Transverse colon (tissue), 4 donors: ENCODE measurements around the gene TBC1D2B. TPM values are rescaled to one million over a fixed set of nuclear protein-coding genes. Genes with fewer than 3 reads are reported as not detected.
"Not testable (repeated sequence)": the region's sequence is repeated elsewhere in the genome, so short reads cannot be mapped to it uniquely, and the experiment has no call there.

Experiments used
- DNase-seq: peaks from one replicate; pipeline ENCODE4 v3.0.0-alpha.2; 2019
- H3K27ac ChIP-seq, 4 donors: fragments of 200-600 bp; sonication (generic); 2 replicates each; pipeline ENCODE4 v1.5.1; 2016 to 2018; ENCODE audit warnings: inconsistent platforms in 4 of 4
- H3K27me3 ChIP-seq: fragments of 200-600 bp; sonication (generic); 2 replicates; pipeline ENCODE4 v1.5.1; 2017; ENCODE audit warnings: inconsistent platforms
- H3K36me3 ChIP-seq, 4 donors: fragments of 200-600 bp; sonication (generic); 2 replicates each; pipeline ENCODE4 v1.5.1; 2017 to 2019; ENCODE audit warnings: inconsistent platforms in 4 of 4
- H3K4me1 ChIP-seq, 4 donors: fragments of 200-600 bp; sonication (generic); 2 replicates each; pipeline ENCODE4 v1.5.1; 2017 to 2020; ENCODE audit warnings: inconsistent platforms in 4 of 4
- H3K4me3 ChIP-seq, 4 donors: fragments of 200-600 bp; sonication (generic); 1 replicate in 1 of 4; 2 replicates in 3 of 4; pipeline versions ENCODE4 v1.5.1 to v1.6.1; 2017 to 2019; ENCODE audit warnings: inconsistent platforms in 4 of 4
- H3K9me3 ChIP-seq, 2 donors: fragments of 200-600 bp; sonication (generic); 2 replicates each; pipeline ENCODE4 v1.5.1; 2017 to 2019; ENCODE audit warnings: inconsistent platforms in 2 of 2
- WGBS, 2 donors: methylation state at CpG; one replicate each; pipeline ENCODE4 v1.1.5; 2018; ENCODE audit warnings: low coverage in 1 of 2; 5-methylcytosine and 5-hydroxymethylcytosine counted together
- in situ Hi-C, 4 donors: fragments of 200-750 bp; cut with MboI; loops; one replicate each; pipeline versions ENCODE4 v1.15.0 to v1.15.1; 2017; ENCODE audit warnings: low sequenced_read_pairs in 3 of 4, low pct_ligation_motif_present in 1 of 4, low pct_unique_long_range_greater_than_20kb in 1 of 4
- intact Hi-C: fragments of 100-400 bp; cut with DNase I; formaldehyde crosslinking; loops from one replicate; pipeline ENCODE4 v1.15.1; 2023; ENCODE audit warnings: low total_unique reads
- total RNA-seq, 4 donors: library from RNA; depleted of rRNA; stranded (reverse); fragments of >200 nt; gene quantifications; one replicate each; pipeline ENCODE4 v1.1.0, GENCODE V29; 2016
- TF ChIP-seq, protein P1 (sequence below), 5 experiments: fragments of 200-600 bp in 3 of 5; fragments of 450-650 bp in 2 of 5; sonication (generic) in 3 of 5; IDR thresholded peaks; 1 replicate in 2 of 5; 2 replicates in 3 of 5; pipeline ENCODE4 v1.5.1; 2016 to 2017; ENCODE audit warnings: antibody characterized with exemption in 5 of 5, inconsistent platforms in 3 of 5, mild to moderate bottlenecking in 2 of 5, moderate library complexity in 1 of 5

The TBC1D2B gene
- total RNA-seq, 4 donors from 2014 or later = 40.4 to 62.6 (median 53.8) TPM

DNA sequence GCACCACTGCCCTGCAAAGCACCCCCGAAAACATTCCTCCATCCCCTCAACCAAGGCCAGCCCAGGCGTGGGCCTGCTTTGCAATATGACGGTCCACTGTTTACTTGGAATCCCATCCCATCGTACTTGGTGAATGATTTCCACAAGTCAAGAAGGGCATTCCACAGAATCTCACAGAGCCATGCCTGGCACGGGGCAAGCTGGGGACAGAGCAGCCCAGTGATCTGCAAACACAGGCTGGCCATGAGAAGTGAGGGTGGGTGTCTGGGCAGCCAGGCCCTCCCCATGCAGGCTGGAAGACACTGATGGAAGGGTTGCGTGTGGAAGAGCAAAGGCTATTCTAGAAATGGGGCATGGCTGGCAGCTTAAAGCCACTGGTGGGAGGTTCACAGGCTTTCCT, 80.3 kb downstream of the TBC1D2B start:
- H3K4me3 ChIP-seq, in situ Hi-C loops, H3K9me3 ChIP-seq, H3K27me3 ChIP-seq, intact Hi-C loops, DNase-seq: not testable (repeated sequence)
- Histone ChIP-seq H3K27ac (peak overlapping the region in 1 of 4 donors; percentile 11), H3K4me1 (peaks cover 2 to 23% (median 18%) of the 10 kb centered on the region in 4 donors), H3K36me3 (peaks cover 0 to 13% (median 0%) of the 10 kb centered on the region in 4 donors)
- 87% methylated on average over 6 of the region's 6 CpGs; no CpG with 5 or more reads in 1 of the 2 donors for WGBS, 2 donors

DNA sequence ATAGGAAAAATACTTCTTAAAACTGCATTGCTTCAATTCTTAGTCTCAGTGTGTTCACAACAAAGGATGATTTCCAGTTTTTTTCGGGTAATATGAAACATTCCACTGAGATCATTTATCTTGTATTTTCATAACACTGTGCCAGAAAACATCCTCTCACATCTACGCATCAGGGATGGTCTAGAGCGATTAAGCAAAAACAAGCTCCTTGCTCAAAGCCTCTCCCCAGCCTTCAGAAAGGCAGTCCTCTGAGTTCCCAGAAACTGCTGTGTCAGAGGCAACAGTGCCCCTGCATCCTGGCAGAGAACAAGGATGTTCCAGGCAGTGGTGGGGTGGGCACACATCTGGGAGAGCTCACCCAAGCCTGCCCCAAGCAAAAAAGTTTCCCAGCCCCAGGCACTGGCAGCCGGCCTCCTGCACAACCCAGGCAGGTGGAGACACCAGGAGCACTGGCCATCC, 80.8 kb downstream of the TBC1D2B start:
- H3K27me3 ChIP-seq, H3K4me3 ChIP-seq, in situ Hi-C loops, DNase-seq, intact Hi-C loops, H3K9me3 ChIP-seq: not testable (repeated sequence)
- 66 to 76% methylated on average over 3 to 4 of the region's 4 CpGs for WGBS, 2 donors
- H3K27ac ChIP-seq = peak overlapping the region in 1 of 4 donors; percentile 21
- peaks cover 0 to 10% (median 0%) of the 10 kb centered on the region in 4 donors for H3K36me3 ChIP-seq
- peaks cover 5 to 28% (median 18%) of the 10 kb centered on the region in 4 donors for H3K4me1 ChIP-seq

DNA sequence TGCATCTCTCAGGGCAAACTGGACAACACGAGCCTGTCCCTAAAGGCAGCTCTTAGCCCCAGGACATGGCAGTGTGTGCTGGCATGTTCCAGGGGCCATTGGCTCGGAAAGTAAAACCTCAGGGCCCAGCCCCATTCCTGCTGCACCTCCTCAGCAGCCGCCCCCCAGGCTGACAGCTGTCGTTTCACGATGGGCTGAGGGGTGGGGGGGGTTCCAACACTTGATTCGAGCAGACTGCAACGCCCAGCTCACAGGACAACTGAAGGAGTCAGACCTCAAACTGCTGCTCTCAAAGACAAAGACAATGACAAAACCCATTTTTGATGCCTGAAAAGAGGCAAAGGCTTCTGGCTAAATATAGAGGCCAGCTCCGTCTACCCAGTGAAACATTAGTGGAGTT, 81.3 kb downstream of the TBC1D2B start:
- in situ Hi-C loops, intact Hi-C loops, H3K27me3 ChIP-seq, DNase-seq, H3K4me3 ChIP-seq, H3K36me3 ChIP-seq, H3K9me3 ChIP-seq: not testable (repeated sequence)
- WGBS, 2 donors = 69% methylated on average over 8 of the region's 8 CpGs; no CpG with 5 or more reads in 1 of the 2 donors
- Histone ChIP-seq H3K4me1 (peaks cover 5 to 33% (median 20%) of the 10 kb centered on the region in 4 donors), H3K27ac (peak overlapping the region in 1 of 4 donors; percentile 21)

DNA sequence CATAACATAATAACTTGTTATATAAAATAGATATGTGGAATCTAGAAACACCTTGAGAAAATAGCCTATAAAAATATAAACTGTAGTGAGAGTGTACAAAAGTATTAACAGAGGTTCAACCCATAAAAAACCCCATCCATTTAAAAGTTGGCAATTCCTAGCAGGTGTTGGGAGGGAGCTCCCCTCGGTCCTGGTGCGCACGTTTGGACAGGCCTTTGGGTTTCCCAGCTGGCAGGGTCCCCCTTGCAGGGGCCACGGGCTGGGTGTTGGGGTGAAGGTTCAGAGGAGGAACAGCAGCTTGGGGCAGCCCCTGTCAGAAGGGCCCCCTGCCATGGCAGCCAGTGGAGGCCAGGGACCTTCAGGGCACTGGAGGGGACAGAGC, 82.0 kb downstream of the TBC1D2B start:
- H3K4me3 ChIP-seq, DNase-seq, H3K9me3 ChIP-seq, H3K27me3 ChIP-seq, H3K36me3 ChIP-seq, intact Hi-C loops, in situ Hi-C loops: not testable (repeated sequence)
- Histone ChIP-seq H3K4me1 (peaks cover 12 to 39% (median 26%) of the 10 kb centered on the region in 4 donors), H3K27ac (peak overlapping the region in 1 of 4 donors; percentile 37)
- WGBS, 2 donors = 85% methylated on average over 4 of the region's 4 CpGs; no CpG with 5 or more reads in 1 of the 2 donors

DNA sequence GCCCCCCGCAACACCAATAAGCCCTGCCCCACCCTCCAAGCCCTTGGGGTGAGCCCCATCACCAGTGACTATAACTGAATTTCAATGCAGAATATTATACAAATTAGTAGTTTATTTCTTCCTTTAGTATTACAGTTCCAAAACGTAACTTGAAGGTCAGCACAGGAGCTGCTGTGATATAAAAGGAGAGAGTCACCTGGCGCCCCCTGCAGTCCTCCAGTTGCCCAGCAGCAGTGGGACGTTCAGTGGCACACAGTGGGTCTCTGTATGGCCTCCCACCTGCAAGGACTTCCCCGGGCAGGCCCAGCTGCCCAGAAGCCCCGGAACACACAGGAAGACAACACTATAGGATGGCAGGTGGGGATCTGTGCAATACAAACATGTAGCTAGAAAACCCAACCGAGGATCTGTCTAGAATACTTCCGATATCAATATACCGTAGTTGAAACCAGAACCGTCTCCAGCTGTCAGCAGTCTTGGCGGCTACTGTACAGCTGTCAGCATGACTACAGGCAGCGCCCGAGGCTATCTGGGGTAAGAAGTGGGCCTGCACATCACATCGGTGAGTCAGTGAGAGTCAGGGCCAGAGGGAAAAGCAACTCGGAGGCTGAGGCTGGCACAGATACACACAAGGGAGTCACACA, 82.5 kb downstream of the TBC1D2B start:
- in situ Hi-C loops, DNase-seq, H3K9me3 ChIP-seq, H3K27me3 ChIP-seq, intact Hi-C loops, H3K36me3 ChIP-seq, H3K4me3 ChIP-seq: not testable (repeated sequence)
- 62 to 74% methylated on average over 2 to 13 of the region's 15 CpGs for WGBS, 2 donors
- Histone ChIP-seq H3K4me1 (peaks cover 16 to 40% (median 27%) of the 10 kb centered on the region in 4 donors), H3K27ac (peak overlapping the region in 2 of 4 donors; percentile 33 to 37)
- TF ChIP-seq, protein P1, sequence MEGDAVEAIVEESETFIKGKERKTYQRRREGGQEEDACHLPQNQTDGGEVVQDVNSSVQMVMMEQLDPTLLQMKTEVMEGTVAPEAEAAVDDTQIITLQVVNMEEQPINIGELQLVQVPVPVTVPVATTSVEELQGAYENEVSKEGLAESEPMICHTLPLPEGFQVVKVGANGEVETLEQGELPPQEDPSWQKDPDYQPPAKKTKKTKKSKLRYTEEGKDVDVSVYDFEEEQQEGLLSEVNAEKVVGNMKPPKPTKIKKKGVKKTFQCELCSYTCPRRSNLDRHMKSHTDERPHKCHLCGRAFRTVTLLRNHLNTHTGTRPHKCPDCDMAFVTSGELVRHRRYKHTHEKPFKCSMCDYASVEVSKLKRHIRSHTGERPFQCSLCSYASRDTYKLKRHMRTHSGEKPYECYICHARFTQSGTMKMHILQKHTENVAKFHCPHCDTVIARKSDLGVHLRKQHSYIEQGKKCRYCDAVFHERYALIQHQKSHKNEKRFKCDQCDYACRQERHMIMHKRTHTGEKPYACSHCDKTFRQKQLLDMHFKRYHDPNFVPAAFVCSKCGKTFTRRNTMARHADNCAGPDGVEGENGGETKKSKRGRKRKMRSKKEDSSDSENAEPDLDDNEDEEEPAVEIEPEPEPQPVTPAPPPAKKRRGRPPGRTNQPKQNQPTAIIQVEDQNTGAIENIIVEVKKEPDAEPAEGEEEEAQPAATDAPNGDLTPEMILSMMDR (IDR thresholded peaks at IDR 0.05) = peak in 1 of 5 experiments; percentile 16

DNA sequence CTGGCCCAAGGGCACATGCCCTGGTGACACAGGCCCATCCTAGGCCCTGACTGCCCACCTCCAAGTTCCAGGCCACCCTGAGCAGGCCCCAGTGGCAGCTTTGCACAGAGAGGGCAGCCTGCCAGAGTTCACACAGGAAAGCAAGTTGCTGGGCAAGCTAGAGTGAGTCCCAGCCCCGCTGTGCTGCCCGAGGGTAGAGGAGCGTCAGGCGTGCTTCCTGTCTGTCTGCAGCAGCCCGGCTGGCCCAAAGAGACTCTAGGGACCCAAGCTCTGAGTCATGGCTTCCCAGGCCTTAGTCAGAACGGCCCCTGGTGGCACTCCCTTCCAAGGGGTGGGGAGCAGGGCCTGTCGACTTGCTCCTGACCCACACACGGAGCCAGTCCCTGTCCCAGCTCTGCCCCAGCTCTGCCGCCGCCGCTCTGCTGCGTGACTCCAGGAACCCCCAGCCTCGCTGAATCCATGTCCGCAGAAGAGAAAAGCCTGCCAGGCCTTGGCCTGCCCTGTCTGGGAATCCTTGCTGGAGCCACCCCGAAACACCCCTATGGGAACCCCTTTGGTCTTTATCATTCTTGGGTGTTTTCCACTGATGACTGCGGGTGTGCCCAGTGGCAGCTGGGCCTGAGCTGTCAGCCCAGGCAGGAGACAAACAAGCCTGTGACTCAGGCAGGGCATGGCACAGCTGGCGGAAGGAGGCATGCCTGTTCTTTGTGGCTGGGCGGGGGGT, 83.4 kb downstream of the TBC1D2B start:
- DNase-seq = peak; percentile 47
- intact Hi-C loops, H3K4me3 ChIP-seq, H3K27me3 ChIP-seq, H3K9me3 ChIP-seq, H3K36me3 ChIP-seq, in situ Hi-C loops: not testable (repeated sequence)
- peak overlapping the region; percentile 69 to 73 (median 70) for H3K27ac ChIP-seq
- 63% methylated on average over 14 of the region's 18 CpGs; no CpG with 5 or more reads in 1 of the 2 donors for WGBS, 2 donors
- peaks cover 16 to 42% (median 27%) of the 10 kb centered on the region in 4 donors for H3K4me1 ChIP-seq
